Caco-2 (cell line): ENCODE measurements around the gene CISD3. TPM values are rescaled to one million over a fixed set of nuclear protein-coding genes. Genes with fewer than 3 reads are reported as not detected.

Experiments
- BruUV-seq: library from RNA; stranded (reverse); fragments of 400-500 nt; replicated peaks from 2 replicates; lab custom pipeline; 2021; lab: Mats Ljungman, UMichigan
- CTCF ChIA-PET: fragments of 300-600 bp; sonication (Branson Sonifier 250); formaldehyde crosslinking; loops from one replicate; lab custom pipeline; 2022; ENCODE audit warnings: antibody characterized with exemption; lab: Charles Lee
- POLR2A ChIA-PET: fragments of 300-600 bp; sonication (Branson Sonifier 250); formaldehyde crosslinking; loops from one replicate; lab custom pipeline; 2022; ENCODE audit warnings: antibody characterized with exemption; lab: Charles Lee
- DNase-seq, 2 experiments: peaks; one replicate each; pipeline versions ENCODE4 v3.0.0 to v3.0.0-alpha.2; 2020 to 2022
- H3K27me3 ChIP-seq: replicated peaks from 2 replicates; pipeline ENCODE4 v1.6.0; 2011; ENCODE audit warnings: low read length; ENCODE audit not compliant: control insufficient read depth, insufficient read depth
- H3K36me3 ChIP-seq: 2 replicates; pipeline ENCODE4 v1.5.1; 2011; ENCODE audit warnings: low read length; ENCODE audit not compliant: control insufficient read depth, insufficient read depth
- H3K4me1 ChIP-seq: fragments of 250-450 bp; sonication (Bioruptor Pico); 2 replicates; pipeline ENCODE4 v1.5.1; 2020; ENCODE audit warnings: mild to moderate bottlenecking
- H3K4me3 ChIP-seq: 2 replicates; pipeline ENCODE4 v1.5.1; 2011; ENCODE audit warnings: low read depth, mild to moderate bottlenecking, control low read depth, low read length
- H3K9me3 ChIP-seq: fragments of 250-450 bp; sonication (Bioruptor Pico); 2 replicates; pipeline ENCODE4 v1.5.1; 2020; ENCODE audit warnings: mild to moderate bottlenecking, moderate library complexity
- H3K27ac Mint-ChIP-seq: one replicate; pipeline ENCODE4 v1.8.0; 2022; ENCODE audit warnings: mixed read lengths; ENCODE audit not compliant: unreplicated experiment
- H3K27me3 Mint-ChIP-seq: one replicate; pipeline ENCODE4 v1.8.0; 2022; ENCODE audit warnings: mixed read lengths; ENCODE audit not compliant: insufficient read depth, unreplicated experiment
- H3K36me3 Mint-ChIP-seq: one replicate; pipeline ENCODE4 v1.8.0; 2022; ENCODE audit warnings: mild to moderate bottlenecking, mixed read lengths; ENCODE audit not compliant: insufficient read depth, unreplicated experiment
- H3K4me1 Mint-ChIP-seq: one replicate; pipeline ENCODE4 v1.8.0; 2022; ENCODE audit warnings: low read depth, mixed read lengths; ENCODE audit not compliant: unreplicated experiment
- H3K4me3 Mint-ChIP-seq: one replicate; pipeline ENCODE4 v1.8.0; 2022; ENCODE audit warnings: mild to moderate bottlenecking, moderate library complexity, mixed read lengths; ENCODE audit not compliant: unreplicated experiment
- H3K9me3 Mint-ChIP-seq: one replicate; pipeline ENCODE4 v1.8.0; 2022; ENCODE audit warnings: mixed read lengths; ENCODE audit not compliant: unreplicated experiment
- CTCF ChIP-seq, 2 experiments: fragments of 200-600 bp in 1 of 2; IDR thresholded peaks; 1 replicate in 1 of 2; 2 replicates in 1 of 2; pipeline versions ENCODE4 v1.5.1 to v1.8.0; 2011 to 2022; ENCODE audit warnings: antibody characterized with exemption in 1 of 2, control low read depth in 1 of 2, inconsistent platforms in 1 of 2, low read depth in 1 of 2, low read length in 1 of 2, mild to moderate bottlenecking in 1 of 2, moderate library complexity in 1 of 2; ENCODE audit not compliant: insufficient read depth in 1 of 2, severe bottlenecking in 1 of 2, unreplicated experiment in 1 of 2
- intact Hi-C: fragments of 100-400 bp; cut with micrococcal nuclease; formaldehyde crosslinking; loops from one replicate; pipeline ENCODE4 v1.10.0; 2022; ENCODE audit not compliant: unreplicated experiment
- total RNA-seq: library from RNA; stranded (reverse); gene quantifications from 2 replicates; pipeline ENCODE4 v1.2.3, GENCODE V29; 2022

The CISD3 gene
- total RNA-seq, 1 experiment from 2014 or later, result 16.6 TPM

GRCh38 chr17:38705523-38705802 lies 24.7 kb upstream of the CISD3 start:
- H3K4me3 Mint-ChIP-seq, result peak overlapping the region; percentile 95
- POLR2A ChIA-PET, result interaction anchor here (0.5 to 1.5 kb wide), 7 partner anchors 11 to 756 kb away, joined by 3 to 6 read pairs (median 4); partner anchors contain the start of genes CDK12, CISD3 and RPL23
- H3K36me3 Mint-ChIP-seq, result peaks cover 21% of the 10 kb centered on the region
- H3K9me3 ChIP-seq, result no peaks in the 10 kb centered on the region
- TF ChIP-seq CTCF (IDR thresholded peaks at IDR 0.05; ENCODE audit: insufficient read depth in 1 of 2, low read depth in 1 of 2, low read length in 1 of 2, severe bottlenecking in 1 of 2, unreplicated experiment in 1 of 2), result no peak
- CTCF ChIA-PET, result interaction anchor here (0.9 to 1.5 kb wide), 4 partner anchors 25 to 448 kb away, joined by 4 to 5 read pairs (median 4); partner anchors contain the start of gene CISD3
- peak overlapping the region; percentile 71 for H3K4me3 ChIP-seq
- H3K27me3 Mint-ChIP-seq, result no peaks in the 10 kb centered on the region
- H3K9me3 Mint-ChIP-seq, result no peaks in the 10 kb centered on the region
- peaks cover 24% of the 10 kb centered on the region for H3K4me1 ChIP-seq
- no peak overlapping the region for H3K27ac Mint-ChIP-seq
- H3K27me3 ChIP-seq, result no peaks in the 10 kb centered on the region
- peaks cover 24% of the 10 kb centered on the region for H3K4me1 Mint-ChIP-seq
- DNase-seq, result no peak
- no TSS peak for BruUV-seq
- peaks cover 2% of the 10 kb centered on the region for H3K36me3 ChIP-seq
- intact Hi-C loops, result loop anchor here (10.0 kb wide), 1 partner anchor 991 kb away; no protein-coding TSS in a partner anchor

- peaks cover 28% of the 10 kb centered on the region for H3K4me1 Mint-ChIP-seq
- Histone ChIP-seq H3K4me1 (peaks cover 19% of the 10 kb centered on the region), H3K9me3 (no peaks in the 10 kb centered on the region), H3K27me3 (no peaks in the 10 kb centered on the region), H3K36me3 (peaks cover 2% of the 10 kb centered on the region), H3K4me3 (peak overlapping the region; percentile 71)
- BruUV-seq, result no TSS peak
- no peak for TF ChIP-seq CTCF (IDR thresholded peaks at IDR 0.05; ENCODE audit: insufficient read depth in 1 of 2, low read depth in 1 of 2, low read length in 1 of 2, severe bottlenecking in 1 of 2, unreplicated experiment in 1 of 2)
- peak overlapping the region; percentile 74 for H3K27ac Mint-ChIP-seq
- ChIA-PET POLR2A (interaction anchor here (0.6 to 1.5 kb wide), 4 partner anchors 11 to 43 kb away, joined by 4 to 6 read pairs (median 4); no protein-coding TSS in a partner anchor), CTCF (interaction anchor here (0.6 to 1.5 kb wide), 5 partner anchors 24 to 447 kb away, joined by 3 to 5 read pairs (median 4); partner anchors contain the start of gene CISD3)
- peaks cover 24% of the 10 kb centered on the region for H3K36me3 Mint-ChIP-seq
- no peaks in the 10 kb centered on the region for H3K27me3 Mint-ChIP-seq
- intact Hi-C loops, result loop anchor here (10.0 kb wide), 1 partner anchor 991 kb away; no protein-coding TSS in a partner anchor
- peak in 1 of 2 experiments; percentile 38 for DNase-seq
- no peaks in the 10 kb centered on the region for H3K9me3 Mint-ChIP-seq
- H3K4me3 Mint-ChIP-seq, result peak overlapping the region; percentile 95
Measured at GRCh38 chr17:38705803-38706504, 24.2 kb upstream of the CISD3 start.

DNA sequence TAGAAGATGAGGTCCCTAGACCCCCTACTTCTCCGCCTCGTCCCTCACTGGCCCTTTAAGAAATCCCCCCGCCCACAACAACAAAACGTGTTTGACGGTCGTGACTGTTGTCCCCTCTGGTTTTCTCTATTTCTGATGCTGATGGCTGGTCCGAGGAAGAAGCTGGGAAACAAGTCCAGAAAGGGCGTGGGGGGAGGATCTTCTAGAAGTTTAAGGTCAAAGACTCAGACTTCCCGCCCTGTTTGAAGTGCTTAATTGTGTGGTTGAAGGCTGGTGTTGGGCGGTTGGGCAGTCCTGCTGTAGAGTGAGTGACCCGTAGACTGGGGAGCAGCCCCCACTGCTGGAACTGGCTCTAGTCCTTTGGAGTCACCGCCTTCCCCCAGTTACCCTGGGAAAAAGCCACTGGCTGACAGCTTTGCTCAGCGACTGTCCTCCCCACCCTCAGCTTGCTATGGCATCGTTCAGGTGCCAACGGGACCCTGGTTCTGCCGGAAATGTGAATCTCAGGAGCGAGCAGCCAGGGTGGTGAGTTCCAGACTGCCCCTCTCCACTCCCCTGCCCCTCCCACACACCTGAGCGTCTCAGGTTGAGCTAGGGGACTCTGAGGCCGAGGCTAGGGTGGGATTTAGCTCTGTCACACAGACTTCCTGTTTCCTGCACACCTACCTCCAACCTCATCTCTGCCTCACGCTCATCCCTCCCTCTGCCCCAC lies 23.5 kb upstream of the CISD3 start:
- H3K27me3 Mint-ChIP-seq, result no peaks in the 10 kb centered on the region
- no TSS peak for BruUV-seq
- Histone ChIP-seq H3K4me1 (peaks cover 12% of the 10 kb centered on the region), H3K4me3 (peak overlapping the region; percentile 71), H3K9me3 (no peaks in the 10 kb centered on the region), H3K36me3 (peaks cover 2% of the 10 kb centered on the region), H3K27me3 (no peaks in the 10 kb centered on the region)
- peaks cover 31% of the 10 kb centered on the region for H3K36me3 Mint-ChIP-seq
- POLR2A ChIA-PET, result interaction anchor here (0.5 kb wide), 1 partner anchor 28 kb away, joined by 3 read pairs; no protein-coding TSS in a partner anchor
- H3K27ac Mint-ChIP-seq, result peak overlapping the region; percentile 74
- TF ChIP-seq CTCF (IDR thresholded peaks at IDR 0.05; ENCODE audit: insufficient read depth in 1 of 2, low read depth in 1 of 2, low read length in 1 of 2, severe bottlenecking in 1 of 2, unreplicated experiment in 1 of 2), result no peak
- H3K9me3 Mint-ChIP-seq, result no peaks in the 10 kb centered on the region
- intact Hi-C loops, result loop anchor here (10.0 kb wide), 1 partner anchor 992 kb away; no protein-coding TSS in a partner anchor
- H3K4me3 Mint-ChIP-seq, result peak overlapping the region; percentile 95
- CTCF ChIA-PET, result interaction anchor here (0.6 to 1.3 kb wide), 3 partner anchors 43 to 294 kb away, joined by 3 to 5 read pairs (median 3); no protein-coding TSS in a partner anchor
- DNase-seq, result no peak
- peaks cover 28% of the 10 kb centered on the region for H3K4me1 Mint-ChIP-seq
